Activated naive CD4-positive, alpha-beta T cell treated with anti-CD3 and anti-CD28 coated beads, Interleukin-2, amount 50 U/mL, for 16 hours (primary cell): Measurements from ENCODE around the gene PLIN4.

Source experiments
- DNase-seq: peaks from one replicate; pipeline ENCODE4 v3.0.0-alpha.2; 2020

Gene PLIN4

DNA sequence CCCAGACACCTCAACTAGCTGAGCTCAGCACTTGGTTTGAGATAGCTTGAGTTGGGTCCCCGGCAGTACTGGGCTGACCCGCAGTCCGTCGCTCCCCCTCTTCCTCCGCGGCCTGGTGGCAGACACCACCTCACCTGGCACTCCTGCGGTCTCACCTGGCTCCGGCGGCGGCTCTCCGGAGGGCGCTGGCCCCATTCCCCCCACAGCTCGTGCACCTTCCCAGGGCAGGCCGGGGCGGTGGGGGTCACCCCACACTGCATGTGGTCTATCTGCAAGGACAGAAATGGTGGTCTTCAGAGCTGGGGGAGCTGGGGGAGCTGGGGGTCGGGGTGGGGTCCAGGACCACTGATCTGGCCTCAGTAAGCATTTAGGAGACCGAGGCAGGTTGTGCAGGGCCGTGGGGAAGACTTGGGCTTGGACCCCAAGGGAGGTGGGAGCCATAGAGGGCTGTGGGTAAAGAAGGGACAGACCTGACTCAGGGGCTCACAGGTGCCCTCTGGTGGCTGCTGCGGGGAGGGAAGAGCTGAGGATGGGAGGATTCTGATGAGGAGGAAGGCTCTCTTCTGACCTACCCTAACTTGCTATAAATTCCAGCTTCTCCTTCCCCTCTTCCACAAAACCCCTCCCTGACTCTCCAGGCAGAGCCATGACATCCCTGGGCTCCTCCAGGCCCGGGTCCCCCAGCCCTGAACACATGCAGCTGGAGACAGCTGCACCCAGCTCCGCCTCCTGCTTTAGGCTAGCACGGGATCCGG lies 6.7 kb upstream of the PLIN4 start:
- DNase-seq, result peak; percentile 72

DNA sequence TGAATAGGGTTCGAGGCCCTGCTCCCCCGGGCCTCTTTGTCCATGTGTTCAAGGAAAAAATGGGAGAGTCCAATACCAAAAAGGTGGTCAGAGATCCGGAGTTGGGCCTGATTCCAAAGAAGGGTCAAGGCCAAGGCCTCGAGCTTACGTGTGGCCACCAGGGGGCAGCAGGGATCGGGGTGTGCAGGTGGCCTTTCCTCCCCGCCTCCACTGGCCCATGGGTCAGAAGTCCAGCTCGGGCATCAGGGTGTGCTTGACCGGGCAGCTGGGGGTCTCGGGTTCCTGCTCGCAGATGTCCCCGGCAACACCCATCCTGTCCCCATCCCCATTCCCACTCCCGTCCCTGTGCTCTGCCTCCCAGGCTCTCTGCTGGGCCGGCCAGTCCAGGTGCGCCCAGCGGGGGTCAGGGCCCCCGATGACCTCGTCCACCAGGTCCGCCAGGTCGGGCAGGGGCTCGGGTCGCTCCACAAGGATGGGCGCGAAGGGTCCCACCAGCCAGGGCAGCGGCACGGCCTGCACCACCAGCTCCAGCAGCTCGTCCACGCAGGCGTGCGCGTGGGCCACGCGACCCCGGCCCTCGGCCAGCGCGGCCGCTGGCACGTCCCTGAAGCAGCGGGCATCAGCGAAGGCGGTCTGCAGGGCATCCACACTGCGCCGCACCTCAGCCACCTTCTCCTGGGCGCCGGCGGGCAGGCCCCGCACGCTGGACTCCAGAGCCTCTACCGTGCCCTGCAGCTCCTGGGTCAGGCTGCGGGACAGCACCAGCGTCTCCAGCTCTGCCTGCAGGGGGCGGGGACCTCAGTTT lies 5.2 kb upstream of the PLIN4 start:
- DNase-seq, result no peak

DNA sequence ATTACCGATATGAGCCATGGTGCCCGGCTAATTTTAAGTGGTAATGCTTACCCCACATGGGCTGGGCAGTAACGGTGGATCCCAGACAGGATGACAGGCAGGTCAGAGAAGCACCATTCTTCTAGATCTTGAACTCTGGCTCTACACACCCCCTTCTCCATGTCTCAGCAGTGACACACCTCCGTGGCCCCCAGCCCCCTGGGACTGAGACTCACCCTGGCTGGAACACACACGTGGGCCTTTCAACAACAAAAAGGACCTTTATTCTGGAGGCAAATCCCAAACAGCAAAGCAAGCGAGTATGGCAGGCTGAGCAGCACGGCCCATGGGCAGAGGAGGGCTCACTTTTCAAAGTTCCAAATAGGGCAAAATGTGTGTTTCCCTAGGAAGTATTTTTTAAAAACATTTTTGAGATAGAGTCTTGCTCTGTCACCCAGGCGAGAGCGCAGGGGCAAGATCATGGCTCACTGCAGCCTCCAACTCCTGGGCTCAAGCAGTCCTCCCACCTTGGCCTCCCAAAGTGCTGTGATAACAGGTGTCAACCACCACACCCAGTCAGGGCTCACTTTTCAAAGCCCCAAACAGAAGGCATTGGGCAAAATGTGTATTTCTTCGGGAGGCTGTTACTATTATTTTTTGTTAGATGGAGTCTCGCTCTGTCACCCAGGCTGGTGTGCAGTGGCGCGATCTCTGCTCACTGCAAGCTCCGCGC lies 4.2 kb upstream of the PLIN4 start:
- DNase-seq, result no peak

DNA sequence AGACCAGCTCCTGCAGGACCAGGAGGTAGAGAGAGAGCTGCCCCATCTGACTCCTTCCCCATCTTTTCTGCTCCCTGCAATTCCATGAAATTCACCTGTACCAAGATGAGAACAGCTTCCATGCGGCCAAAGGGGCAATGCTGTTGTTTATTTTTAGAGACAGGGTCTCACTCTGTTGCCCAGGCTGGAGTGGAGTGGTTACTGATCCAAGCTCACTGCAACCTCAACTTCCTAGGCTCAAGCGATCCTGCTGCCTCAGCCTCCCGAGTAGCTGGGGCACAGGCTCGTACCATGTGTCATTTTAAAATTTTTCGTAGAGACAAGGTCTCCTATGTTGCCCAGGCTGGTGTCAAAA lies 3.6 kb upstream of the PLIN4 start:
- no peak for DNase-seq

DNA sequence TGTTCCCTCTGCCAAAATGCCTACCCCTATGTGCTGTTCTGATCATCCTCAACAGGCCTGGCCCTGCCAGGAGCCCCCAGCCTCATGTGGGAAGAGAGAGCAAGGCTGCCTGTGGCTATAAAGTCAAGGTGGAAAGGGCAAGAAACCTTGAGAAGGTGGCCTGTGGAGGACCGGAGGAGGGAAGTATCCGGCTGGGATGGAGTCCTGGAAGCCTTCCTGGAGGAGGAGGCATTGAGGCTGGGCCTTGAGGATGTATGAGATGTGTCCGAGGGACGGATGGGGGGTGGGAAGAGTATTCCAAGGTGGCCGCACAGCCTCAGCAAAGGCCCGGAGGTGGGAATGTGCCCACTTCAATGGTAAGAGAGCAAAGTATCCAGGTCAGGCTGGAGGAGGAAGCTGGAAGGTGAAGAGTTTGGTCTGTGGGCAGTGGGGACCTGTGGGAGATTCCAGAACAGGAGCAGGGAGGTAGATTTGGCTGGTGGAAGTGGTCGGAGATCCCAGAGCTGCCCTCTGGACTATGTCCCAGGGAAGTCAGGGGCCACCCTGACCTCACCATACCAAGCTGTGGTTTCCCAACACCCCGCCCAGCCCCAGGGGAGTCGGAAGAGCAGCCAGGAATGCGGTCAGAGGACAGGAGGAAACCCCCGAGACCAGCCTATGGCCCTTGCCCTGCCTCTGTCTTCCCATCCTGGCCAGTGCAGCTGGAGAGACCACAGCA lies 3.0 kb upstream of the PLIN4 start:
- DNase-seq, result no peak

DNA sequence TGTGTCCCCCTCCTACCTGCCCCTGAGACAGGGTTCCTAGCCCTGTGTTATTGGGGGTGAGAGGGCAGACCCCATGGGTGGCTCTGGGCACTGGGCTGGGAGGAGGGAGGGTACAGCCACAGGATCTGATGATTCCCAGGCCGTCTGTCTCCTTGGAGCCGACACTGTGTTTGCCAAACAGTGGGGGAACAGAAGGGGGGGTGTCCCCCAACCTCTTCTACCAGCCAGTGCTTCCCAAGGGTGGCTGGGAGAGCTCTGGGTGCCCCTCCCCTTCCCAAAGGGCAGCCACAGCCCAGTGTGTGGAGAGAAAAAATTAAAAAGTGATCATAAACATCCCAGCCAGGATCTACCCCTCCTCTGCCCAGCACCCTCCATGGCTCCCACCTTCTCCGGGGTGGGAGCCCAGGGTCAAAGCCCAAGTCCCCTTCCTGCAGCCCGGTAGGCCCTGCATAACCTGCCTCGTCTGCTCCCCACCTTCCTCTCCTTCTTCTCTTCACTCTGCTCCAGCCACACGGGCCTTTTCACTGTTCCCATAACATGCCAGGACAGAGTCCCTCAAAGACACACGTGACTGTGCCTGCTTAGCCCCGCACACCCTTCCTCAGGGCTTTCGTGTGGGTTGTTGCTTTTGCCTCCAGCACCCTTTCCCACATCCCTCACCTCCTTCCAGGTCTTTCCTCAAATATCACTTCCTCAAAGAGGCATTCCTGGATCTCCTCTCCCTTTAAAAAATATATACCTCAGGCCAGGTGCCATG lies 1.4 kb upstream of the PLIN4 start:
- no peak for DNase-seq

DNA sequence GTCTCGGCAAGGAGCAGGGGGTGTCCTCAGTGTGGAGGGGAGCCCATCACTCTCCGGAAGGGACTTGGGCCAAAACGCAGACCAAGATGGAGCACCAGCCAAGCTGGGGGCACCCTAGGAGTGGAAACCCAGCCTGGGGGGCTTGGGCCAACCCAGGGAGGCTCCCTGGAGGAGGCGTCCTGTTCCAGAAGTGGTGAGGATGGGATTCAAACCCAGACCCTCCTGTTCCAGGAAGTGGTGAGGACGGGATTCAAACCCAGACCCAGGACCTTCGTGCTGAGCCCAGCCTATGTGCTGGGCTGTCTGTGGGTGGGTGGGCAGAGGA lies 848 bp upstream of the PLIN4 start:
- DNase-seq, result no peak

DNA sequence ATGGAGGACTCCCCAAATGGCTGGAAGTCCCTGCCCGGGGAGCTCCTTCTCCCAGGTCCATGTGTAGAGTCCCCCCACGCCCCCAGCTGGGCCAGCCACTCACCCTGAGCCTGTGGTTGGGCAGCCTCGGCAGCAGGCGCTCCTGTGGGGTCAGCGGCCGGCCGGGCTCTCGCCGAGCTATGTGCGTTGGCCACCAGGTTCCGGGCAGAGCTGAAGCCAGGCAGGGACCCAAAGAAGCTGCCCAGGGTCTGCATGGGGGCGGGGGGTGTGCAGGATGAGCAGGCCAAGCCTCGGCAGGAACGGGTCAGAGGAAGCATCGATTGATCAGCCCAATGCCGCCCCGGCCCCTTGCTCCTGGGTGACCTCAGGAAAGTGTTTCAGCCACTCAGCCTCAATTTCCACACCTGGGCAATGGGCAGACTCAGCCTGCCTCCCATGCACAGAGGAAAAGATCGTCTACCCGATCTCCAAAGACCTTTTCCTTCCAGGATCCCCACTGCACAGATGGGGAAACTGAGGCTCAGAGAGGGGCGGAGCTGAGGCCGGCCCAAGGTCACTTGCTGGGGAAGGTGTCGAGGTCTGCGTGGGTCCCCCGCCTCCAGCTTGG lies 732 bp downstream of the PLIN4 start:
- DNase-seq, result no peak

DNA sequence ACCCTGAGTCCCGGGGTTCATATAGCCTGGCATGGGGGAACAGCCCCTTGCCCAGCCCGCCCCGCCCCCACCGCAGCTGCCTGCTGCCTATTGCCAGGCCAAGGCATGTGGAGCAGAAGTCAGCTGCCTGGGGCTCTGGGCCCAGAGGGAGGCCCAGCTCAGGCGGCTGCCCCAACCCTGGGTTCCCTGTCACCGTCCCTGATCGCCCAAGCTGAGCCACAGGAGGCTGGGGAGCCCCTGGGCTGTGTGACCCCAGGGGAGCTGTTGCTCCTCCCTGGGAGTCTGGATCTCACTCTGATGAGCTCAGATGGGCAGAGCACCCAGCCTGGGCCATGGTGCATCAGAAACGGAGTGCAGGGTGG lies 1.4 kb downstream of the PLIN4 start:
- no peak for DNase-seq

DNA sequence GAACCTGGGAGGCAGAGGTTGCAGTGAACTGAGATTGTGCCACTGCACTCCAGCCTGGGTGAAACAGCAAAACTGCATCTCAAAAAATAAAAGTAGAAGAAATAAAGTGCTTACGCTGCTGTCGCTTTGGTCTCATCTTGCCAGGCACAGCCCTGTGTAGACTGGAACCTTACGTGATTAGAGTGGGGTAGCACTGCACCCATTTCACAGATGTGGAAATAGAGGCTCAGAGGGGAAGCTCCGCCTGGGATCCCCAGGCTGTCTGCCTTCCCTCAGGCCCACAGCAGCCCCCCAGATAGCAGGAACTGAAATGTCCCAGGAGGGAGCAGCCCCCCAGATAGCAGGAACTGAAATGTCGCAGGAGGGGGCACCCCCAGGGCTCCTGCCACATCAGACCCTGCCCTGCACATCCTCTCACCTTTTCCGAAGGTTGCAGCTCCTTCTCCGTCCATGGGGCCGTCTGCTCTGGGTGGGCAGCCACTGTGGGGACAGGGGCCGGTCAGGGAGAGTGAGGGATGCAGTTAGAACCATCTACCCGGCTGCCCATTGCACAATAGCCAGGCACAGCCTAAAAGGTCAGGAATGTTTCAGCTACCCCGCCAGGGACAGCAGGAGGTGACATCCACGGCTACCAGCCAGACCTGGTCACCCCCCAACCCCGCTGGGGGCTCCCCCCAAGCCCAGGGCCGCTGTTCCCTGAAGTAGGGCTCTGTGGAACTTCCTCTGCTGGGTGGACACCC lies 1.9 kb downstream of the PLIN4 start:
- no peak for DNase-seq

DNA sequence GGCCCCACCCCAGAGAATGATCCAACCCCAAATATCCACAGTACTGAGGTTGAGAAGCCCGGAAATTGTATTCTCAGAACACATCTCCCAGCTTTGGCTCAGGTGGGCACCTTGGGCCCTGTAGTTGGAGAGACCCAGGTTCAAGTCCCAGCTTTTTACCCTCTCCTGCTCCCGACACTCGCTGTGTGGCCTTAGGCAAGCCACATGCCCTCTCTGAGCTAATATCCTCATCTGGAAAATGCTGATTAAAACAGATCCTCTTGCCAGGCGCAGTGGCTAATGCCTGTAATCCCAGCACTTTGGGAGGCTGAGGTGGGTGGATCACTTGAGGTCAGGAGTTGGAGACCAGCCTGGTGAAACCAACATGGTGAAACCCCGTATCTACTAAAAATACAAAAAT lies 2.6 kb downstream of the PLIN4 start:
- no peak for DNase-seq

DNA sequence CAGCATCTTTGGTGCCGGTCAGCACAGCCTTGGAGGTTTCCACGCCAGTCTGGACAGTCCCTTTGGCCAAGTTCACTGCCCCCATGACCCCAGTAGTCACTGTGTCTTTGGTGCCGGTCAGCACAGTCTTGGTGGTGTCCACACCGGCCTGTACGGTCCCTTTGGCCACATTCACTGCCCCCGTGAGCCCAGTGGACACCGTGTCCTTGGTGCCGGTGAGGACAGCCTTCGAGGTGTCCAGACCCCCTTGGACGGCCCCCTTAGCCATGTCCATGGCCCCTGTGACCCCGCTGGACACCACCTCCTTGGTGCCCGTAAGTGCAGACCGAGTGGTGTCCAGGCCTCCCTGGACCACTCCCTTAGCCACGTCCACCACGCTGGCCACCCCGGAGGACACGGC lies 5.0 kb downstream of the PLIN4 start:
- DNase-seq, result no peak

DNA sequence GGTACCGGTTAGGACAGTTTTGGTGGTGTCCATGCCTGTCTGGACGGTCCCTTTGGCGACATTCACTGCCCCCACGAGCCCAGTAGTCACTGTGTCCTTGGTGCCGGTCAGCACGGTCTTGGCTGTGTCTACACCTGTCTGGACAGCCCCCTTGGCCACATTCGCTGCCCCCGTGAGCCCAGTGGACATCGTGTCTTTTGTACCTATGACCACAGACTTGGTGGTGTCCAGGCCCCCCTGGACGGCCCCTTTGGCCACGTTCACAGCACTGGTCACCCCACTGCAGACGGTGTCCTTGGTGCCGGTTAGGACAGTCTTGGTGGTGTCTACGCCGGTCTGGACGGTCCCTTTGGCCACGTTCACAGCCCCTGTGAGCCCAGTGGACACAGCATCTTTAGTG lies 6.2 kb downstream of the PLIN4 start:
- DNase-seq, result no peak

DNA sequence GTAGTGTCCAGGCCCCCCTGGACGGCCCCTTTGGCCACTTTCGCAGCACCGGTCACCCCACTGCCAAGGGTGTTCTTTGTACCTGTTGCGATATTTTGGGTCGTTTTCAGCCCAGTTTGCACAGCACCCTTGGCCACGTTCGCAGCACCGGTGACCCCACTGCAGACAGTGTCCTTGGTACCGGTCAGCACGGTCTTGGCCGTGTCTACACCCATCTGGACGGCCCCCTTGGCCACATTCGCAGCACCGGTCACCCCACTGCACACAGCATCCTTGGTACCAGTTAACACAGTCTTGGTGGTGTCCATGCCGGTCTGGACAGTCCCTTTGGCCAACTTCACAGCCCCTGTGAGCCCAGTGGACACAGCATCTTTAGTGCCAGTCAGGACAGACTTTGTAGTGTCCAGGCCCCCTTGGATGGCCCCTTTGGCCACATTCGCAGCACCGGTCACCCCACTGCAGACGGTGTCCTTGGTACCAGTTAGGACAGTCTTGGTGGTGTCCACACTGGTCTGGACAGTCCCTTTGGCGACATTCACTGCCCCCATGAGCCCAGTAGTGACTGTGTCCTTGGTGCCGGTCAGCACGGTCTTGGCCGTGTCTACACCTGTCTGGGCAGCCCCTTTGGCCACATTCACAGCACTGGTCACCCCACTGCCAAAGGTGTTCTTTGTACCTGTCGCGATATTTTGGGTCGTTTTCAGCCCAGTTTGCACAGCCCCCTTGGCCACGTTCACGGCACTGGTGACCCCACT lies 6.8 kb downstream of the PLIN4 start:
- no peak for DNase-seq

DNA sequence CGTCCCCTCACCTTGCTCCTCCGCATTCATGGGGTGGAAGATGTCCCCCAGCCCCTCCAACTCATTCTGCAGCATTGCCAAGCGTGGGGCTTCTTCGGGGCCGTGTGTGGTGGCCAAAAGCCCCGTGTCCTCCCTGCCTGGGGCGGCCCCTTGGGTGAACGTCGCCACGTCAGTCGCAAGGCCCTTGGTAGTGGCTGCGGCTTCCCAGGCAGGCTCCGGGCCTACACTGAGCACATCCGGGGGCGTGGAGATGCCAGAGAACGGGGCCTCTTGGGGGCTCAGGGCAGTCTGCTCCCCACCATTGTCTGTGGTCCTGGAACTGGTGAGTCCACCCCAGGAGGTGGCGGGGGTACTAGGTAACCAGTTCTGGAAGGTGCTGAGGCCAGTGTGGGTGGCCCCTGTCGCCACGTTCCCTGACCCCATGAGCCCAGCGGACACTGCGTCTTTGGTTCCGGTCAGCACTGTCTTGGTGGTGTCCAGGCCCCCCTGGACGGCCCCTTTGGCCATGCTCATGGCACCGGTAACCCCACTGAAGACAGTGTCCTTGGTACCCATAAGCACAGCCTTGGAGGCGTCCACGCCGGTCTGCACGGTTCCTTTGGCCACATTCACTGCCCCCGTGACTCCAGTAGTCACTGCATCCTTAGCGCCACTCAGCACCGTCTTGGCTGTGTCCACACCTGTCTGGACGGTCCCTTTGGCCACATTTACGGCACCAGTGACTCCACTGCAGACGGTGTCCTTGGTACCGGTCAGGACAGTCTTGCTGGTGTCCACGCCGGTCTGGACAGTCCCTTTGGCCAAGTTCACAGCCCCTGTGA lies 7.6 kb downstream of the PLIN4 start:
- DNase-seq, result no peak

DNA sequence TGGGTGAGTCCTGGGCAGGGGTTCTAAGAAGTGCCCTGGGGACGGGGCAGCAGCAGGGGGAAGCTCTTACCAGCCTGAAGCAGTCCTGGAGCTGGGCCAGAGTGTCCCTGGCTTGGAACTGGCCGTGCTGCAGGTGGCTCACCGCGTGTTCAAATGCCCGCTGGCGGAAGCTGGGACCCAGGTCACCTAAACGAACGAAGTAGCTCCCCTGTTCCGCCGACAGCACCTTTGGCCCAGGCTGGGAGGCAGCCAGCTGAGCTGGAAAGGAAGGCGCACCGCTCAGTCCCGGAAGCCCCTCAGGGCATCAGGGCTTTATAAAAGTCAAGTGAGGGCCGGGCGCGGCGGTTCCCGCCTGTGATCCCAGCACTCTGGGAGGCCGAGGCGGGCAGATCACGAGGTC lies 9.6 kb downstream of the PLIN4 start:
- no peak for DNase-seq

DNA sequence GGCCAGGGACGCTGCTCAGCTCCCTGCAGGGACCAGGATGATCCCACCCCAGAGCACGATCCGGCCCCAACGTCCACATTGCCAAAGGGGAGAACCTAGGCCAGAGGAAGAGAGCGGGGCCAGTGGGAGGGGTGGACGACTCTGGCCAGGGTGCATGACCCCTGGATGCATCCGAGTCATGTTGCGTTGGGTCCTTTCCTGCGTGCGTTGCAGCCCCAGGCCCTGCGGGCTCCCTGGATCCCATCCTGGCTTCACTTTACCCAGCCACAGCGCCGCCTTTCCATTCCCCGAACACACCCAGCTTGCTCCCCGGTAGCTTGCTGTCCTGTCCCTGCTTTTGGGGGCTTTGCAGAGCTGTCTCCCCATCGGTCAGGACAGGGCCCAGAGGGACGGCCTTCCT lies 10.5 kb downstream of the PLIN4 start:
- no peak for DNase-seq

DNA sequence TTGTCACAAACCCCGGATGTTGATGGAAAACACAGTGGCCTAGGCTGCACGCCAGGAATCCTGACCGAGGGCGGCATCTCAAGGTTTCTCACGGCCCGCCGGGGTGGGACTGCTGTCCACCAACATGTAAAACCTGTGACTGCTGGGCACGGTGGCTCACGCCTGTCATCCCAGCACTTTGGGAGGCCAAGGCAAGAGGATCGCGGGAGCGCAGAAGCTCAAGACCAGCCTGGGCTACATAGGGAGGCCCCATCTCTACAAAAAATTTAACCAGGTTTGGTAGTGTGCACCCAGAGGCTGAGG lies 11.2 kb downstream of the PLIN4 start:
- DNase-seq, result no peak

DNA sequence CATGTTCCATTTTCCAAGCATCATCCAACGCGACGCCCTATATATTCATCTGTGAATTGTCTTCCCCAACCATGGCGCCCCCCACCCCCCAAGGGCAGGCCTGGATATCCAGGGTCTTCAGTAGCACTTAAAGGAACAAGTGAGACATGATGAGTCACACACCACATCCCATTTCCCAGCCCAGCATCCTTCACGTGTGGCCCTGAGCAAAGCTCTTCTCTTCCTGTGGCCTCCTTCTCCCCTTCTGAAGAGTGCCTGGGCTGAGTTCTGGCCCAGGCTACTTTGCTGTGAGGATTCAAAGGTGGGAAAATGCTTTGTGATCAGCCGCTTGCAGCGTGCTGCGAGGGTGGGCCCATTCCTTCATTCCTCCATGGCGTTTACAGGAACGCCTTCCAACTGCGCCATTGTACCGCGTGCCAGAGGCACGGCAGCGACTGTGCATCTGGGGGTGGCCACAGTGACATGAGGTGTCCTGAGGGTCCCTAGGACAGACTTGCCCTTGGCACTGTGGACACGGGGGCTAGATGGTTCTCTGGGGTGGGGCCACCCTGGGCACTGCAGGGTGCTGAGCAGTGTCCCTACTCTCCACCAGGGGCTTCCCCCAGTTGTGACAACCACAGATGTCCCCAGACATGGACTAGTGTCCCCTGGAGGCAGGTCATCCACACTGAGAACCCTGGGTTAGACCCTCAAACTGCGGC lies 11.7 kb downstream of the PLIN4 start:
- no peak for DNase-seq
